A172 (cell line): Measurements from ENCODE around the gene IQCC. TPM values are rescaled to one million over a fixed set of nuclear protein-coding genes. Genes with fewer than 3 reads are reported as not detected.
"Not testable (repeated sequence)": the region's sequence is repeated elsewhere in the genome, so short reads cannot be mapped to it uniquely, and the experiment has no call there.

Experiments
- DNase-seq: peaks from one replicate; pipeline ENCODE4 v3.0.0-alpha.2; 2015; ENCODE audit warnings: low spot score
- total RNA-seq: library from RNA; depleted of rRNA; stranded (reverse); fragments of >200 nt; shearing (Covaris generic); gene quantifications from 2 replicates; pipeline ENCODE4 v1.2.3, GENCODE V29; 2014; rRNA removed

Gene IQCC
- total RNA-seq = 0.45 TPM in 1 of 2 replicates, not detected in the other

DNA sequence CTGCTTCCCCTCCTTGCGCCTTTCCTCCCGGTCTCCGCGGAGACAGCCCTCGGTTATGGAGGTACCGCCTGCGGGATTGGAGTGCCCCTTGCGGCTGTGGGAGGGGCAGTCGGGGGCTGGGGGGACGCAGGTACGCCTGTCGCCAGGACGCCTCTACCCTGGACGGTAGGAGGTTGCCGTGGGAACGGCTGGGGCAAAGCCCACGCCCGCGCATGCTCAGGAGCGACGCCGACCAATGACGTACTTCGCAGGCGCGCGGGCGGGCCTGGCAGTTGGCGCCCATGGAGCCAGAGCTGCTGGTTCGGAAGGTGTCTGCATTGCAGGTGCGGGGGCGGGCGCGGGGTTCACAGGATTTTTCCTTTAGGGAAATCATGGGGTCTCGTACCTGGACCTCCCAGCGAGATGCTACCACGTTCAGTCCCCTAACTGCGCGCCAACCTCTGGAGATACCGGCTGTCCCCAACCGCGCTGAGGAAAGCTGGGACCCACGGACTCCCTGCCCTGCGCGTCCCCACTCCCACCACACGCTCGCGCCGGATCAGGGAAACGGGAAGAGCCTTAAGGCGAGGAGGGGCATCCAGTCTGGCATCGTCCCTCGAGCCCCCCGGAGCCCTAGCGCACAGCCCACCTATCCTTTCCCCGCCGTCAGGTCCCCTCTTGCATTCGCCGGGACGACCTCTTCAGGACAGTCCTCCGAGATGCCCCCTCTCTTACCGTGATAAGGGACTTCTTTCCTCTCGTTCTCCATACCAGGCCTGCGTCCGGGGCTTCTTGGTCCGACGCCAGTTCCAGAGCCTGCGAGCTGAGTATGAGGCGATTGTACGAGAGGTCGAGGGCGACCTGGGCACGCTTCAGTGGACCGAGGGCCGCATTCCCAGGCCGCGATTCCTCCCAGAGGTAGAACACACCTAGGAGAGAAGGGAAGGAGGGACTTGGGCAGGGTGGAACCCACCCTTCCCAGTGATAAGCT lies at the start of gene IQCC:
Gene IQCC (plus strand): TSS at position 271 of the 970 bp plus-strand sequence. CDS start 11 bp downstream, at position 282.
- DNase-seq = no peak

DNA sequence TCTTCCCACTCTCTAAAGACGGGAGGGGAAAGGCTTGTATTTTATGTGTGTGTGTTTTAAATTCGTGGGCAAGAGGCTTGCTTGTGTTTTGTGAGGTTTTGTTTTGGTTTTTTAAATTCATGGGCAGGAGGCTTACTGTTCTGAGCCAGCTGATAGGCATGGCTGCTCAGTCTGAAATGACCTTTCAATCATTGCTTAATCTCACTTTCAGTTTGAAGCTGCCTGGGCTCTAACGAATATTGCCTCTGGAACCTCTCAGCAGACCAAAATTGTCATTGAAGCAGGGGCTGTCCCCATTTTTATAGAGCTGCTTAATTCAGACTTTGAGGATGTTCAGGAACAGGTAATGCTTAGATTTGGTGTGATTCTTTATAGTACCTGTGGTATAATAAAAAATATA lies 46.3 kb upstream of the IQCC start:
- no peak for DNase-seq

DNA sequence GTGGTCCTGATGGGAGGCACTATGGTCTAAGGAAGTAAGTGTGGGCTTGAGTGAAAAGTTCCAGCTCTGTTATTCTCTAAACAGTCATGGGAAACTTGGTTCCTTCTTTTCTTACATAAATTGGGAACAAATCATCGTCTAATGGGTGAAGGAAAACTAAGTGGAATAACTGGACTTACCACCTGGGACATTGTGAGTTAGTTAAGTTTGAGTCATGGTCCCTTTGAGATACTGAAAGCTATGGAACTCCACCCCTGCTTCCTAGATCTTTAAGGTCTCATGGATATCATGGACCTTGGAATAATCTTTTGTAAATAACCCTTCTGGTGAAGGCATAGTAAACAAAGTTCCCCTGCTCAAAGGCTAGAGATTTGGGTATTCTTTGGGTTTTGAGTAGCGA lies 42.1 kb upstream of the IQCC start:
- no peak for DNase-seq

GRCh38 chr1:32165633-32166032 lies 39.8 kb upstream of the IQCC start:
- not testable (repeated sequence) for DNase-seq

GRCh38 chr1:32170991-32171390 lies 34.5 kb upstream of the IQCC start:
- no peak for DNase-seq

GRCh38 chr1:32172621-32173245 lies 32.7 kb upstream of the IQCC start:
- peak; percentile 22 for DNase-seq

- no peak for DNase-seq
These were observed 26.9 kb upstream of the IQCC start for GRCh38 chr1:32178380-32179192.

DNA sequence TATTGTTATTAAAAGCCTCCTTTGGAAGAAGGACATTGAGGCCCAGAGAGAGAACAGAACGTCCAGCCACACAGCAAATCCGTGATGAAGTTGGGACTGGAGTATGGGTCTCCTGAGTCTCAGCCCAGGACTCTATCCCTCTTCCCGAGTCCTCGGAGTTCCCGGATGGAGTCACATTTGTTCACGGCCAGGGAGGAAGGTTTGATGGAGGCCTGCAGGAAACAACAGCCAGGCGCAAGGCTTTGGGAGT lies 26.4 kb upstream of the IQCC start:
- no peak for DNase-seq

GRCh38 chr1:32179443-32180185 lies 25.9 kb upstream of the IQCC start, which contains the start of gene TXLNA:
Gene TXLNA (plus strand): TSS chr1:32179675. CDS start chr1:32180346, 671 bp downstream.
- DNase-seq = peak; percentile 44

GRCh38 chr1:32180186-32181060 lies 25.0 kb upstream of the IQCC start:
- DNase-seq = no peak

- DNase-seq = no peak
These were observed 24.4 kb upstream of the IQCC start for GRCh38 chr1:32181065-32181464.

GRCh38 chr1:32181563-32181962 lies 23.9 kb upstream of the IQCC start:
- DNase-seq = no peak

DNA sequence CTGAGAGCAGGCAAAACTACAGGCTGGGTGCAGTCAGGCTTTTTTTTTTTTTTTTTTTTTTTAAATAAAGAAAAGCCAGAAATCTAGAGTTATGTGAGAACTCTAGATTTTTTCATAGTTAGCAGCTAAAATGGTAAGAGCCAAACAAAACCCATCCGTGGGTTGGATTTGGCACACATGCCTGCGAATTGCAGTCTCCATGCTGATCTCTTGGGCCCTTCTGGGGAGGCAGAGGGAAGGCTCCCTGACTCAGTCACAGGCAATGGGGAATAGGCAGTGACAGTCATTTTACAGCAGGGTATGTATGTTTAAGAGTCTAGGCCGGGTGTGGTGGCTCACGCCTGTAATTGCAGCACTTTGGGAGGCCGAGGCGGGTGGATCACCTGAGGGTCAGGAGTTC lies 23.4 kb upstream of the IQCC start:
- no peak for DNase-seq

- no peak for DNase-seq
These were observed 20.8 kb upstream of the IQCC start for GRCh38 chr1:32184650-32185049.

- no peak for DNase-seq
These were observed 19.4 kb upstream of the IQCC start for GRCh38 chr1:32186077-32186476.

GRCh38 chr1:32186491-32186890 lies 19.0 kb upstream of the IQCC start:
- no peak for DNase-seq

DNA sequence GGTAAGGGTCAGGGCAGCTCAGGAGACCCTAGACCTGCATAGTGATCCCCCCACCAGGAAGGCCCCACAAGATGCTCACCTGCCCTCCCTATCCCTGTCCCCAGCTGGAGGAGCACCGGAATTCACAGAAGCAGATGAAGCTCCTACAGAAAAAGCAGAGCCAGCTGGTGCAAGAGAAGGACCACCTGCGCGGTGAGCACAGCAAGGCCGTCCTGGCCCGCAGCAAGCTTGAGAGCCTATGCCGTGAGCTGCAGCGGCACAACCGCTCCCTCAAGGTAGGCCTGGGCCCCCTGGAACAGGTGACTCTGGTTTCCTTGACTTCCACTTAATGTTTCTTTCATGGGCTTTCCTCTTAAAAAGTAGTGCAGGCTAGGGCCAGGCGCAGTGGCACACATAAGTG lies 17.6 kb upstream of the IQCC start:
- DNase-seq = no peak

DNA sequence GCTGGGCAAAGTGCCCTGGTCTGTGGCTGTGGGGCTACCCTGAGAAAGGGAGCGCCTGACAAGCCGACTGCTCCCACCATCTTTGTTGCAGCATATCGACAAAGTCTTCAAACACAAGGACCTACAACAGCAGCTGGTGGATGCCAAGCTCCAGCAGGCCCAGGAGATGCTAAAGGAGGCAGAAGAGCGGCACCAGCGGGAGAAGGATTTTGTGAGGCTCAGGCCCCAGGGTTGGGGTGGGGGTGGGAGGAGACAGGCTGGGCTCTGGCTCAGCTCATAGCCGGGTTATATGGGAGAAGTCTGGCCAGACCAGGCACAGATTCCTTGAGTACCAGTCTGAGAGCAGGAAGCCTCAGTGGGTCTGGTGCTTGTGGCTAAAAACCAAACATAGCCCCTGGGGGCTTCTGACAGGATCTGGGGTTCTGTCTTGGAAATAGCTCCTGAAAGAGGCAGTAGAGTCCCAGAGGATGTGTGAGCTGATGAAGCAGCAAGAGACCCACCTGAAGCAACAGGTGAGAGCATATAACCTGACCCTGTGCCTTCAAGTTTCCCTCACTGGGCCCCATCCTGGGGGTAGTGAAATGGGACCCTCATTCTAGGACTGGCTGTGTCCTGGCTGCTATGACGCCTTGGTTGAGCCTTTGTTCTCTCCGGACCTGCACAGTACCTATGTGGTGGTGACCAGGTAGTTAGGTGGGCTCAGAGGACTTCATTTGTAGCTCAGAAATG lies 13.1 kb upstream of the IQCC start:
- no peak for DNase-seq

- DNase-seq = no peak
These were observed 10.5 kb upstream of the IQCC start for GRCh38 chr1:32194984-32195383.

GRCh38 chr1:32195531-32195930 lies 9.9 kb upstream of the IQCC start:
- DNase-seq = no peak
